ENCODE data around the gene RPP40.
"Not testable (repeated sequence)": the region's sequence is repeated elsewhere in the genome, so short reads cannot be mapped to it uniquely, and the experiment has no call there.

The RPP40 gene

DNA sequence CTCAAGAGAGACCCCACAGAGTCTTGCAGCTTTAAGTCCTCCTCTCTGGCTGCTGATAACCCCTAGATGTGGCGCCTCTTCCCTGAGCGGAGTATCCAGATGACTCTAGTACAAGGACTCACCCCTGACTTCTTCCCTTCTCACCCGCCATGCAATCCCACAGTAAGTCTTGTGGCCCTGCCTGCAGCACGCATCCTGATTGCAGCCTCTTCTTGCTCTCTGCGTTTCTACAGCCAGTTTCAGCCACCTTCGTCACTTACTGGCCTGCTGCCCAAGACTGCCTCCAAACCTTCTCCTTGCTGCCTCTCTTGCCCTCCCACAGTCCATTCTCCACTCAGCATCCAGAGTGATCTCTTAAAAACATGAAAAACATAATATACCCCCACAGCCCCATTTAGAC, 2.4 kb upstream of the RPP40 start:
- Histone ChIP-seq H3K27ac (replicated peaks) (no peak overlapping the region), H3K27me3 (ENCODE audit: insufficient read depth, poor library complexity, severe bottlenecking) (no peaks in the 10 kb centered on the region), H3K4me3 (replicated peaks; ENCODE audit: insufficient read depth, low read length) (no peak overlapping the region)
- DNase-seq (ENCODE audit: low read depth in 1 of 2, low spot score in 1 of 2) = no peak
- no peak for TF ChIP-seq CTCF (IDR thresholded peaks at IDR 0.05; ENCODE audit: insufficient read depth, low read length)
- no peak for TF ChIP-seq GABPA (IDR thresholded peaks at IDR 0.05; ENCODE audit: low read depth)
- TF ChIP-seq, protein P1, sequence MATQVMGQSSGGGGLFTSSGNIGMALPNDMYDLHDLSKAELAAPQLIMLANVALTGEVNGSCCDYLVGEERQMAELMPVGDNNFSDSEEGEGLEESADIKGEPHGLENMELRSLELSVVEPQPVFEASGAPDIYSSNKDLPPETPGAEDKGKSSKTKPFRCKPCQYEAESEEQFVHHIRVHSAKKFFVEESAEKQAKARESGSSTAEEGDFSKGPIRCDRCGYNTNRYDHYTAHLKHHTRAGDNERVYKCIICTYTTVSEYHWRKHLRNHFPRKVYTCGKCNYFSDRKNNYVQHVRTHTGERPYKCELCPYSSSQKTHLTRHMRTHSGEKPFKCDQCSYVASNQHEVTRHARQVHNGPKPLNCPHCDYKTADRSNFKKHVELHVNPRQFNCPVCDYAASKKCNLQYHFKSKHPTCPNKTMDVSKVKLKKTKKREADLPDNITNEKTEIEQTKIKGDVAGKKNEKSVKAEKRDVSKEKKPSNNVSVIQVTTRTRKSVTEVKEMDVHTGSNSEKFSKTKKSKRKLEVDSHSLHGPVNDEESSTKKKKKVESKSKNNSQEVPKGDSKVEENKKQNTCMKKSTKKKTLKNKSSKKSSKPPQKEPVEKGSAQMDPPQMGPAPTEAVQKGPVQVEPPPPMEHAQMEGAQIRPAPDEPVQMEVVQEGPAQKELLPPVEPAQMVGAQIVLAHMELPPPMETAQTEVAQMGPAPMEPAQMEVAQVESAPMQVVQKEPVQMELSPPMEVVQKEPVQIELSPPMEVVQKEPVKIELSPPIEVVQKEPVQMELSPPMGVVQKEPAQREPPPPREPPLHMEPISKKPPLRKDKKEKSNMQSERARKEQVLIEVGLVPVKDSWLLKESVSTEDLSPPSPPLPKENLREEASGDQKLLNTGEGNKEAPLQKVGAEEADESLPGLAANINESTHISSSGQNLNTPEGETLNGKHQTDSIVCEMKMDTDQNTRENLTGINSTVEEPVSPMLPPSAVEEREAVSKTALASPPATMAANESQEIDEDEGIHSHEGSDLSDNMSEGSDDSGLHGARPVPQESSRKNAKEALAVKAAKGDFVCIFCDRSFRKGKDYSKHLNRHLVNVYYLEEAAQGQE (IDR thresholded peaks at IDR 0.05; ENCODE audit: insufficient replicate concordance, low read depth) = no peak
- TF ChIP-seq POLR2AphosphoS5 (IDR thresholded peaks at IDR 0.05; ENCODE audit: low read depth) = no peak
- TF ChIP-seq SPI1 (IDR thresholded peaks at IDR 0.05; ENCODE audit: borderline replicate concordance, low read depth) = no peak

DNA sequence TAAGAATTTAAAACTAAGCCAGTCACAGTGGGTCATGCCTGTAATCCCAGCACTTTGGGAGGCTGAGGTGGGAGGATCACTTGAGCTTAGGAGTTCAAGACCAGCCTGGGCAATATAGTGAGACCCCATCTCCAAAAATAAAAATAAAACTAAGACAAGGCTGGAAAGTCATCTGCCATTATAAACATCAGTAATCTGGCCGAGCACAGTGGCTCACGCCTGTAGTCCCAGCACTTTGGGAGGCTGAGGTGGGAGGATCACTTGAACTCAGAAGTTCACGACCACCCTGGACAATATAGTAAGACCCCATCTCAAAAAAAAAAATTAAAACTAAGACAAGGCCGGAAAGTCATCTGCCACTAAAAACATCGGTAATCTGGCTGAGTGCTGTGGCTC, 1.2 kb upstream of the RPP40 start:
- not testable (repeated sequence) for H3K27ac ChIP-seq (replicated peaks); DNase-seq (ENCODE audit: low read depth in 1 of 2, low spot score in 1 of 2); H3K27me3 ChIP-seq (ENCODE audit: insufficient read depth, poor library complexity, severe bottlenecking); H3K4me3 ChIP-seq (replicated peaks; ENCODE audit: insufficient read depth, low read length)

- TF ChIP-seq, protein P1 (IDR thresholded peaks at IDR 0.05; ENCODE audit: insufficient replicate concordance, low read depth) = no peak
- TF ChIP-seq SPI1 (IDR thresholded peaks at IDR 0.05; ENCODE audit: borderline replicate concordance, low read depth) (no peak), GABPA (IDR thresholded peaks at IDR 0.05; ENCODE audit: low read depth) (no peak), POLR2AphosphoS5 (IDR thresholded peaks at IDR 0.05; ENCODE audit: low read depth) (no peak), CTCF (IDR thresholded peaks at IDR 0.05; ENCODE audit: insufficient read depth, low read length) (no peak)
- peak in 1 of 2 experiments; percentile 36 for DNase-seq (ENCODE audit: low read depth in 1 of 2, low spot score in 1 of 2)
- Histone ChIP-seq H3K27me3 (ENCODE audit: insufficient read depth, poor library complexity, severe bottlenecking) (no peaks in the 10 kb centered on the region), H3K27ac (replicated peaks) (peak overlapping the region; percentile 74), H3K4me3 (replicated peaks; ENCODE audit: insufficient read depth, low read length) (peak overlapping the region; percentile 95)
Observed at GRCh38 chr6:5004373-5005037, 668 bp upstream of the RPP40 start.

- DNase-seq (ENCODE audit: low read depth in 1 of 2, low spot score in 1 of 2) = no peak
- TF ChIP-seq POLR2AphosphoS5 (IDR thresholded peaks at IDR 0.05; ENCODE audit: low read depth) = no peak
- TF ChIP-seq, protein P1 (IDR thresholded peaks at IDR 0.05; ENCODE audit: insufficient replicate concordance, low read depth) = no peak
- no peak for TF ChIP-seq CTCF (IDR thresholded peaks at IDR 0.05; ENCODE audit: insufficient read depth, low read length)
- TF ChIP-seq GABPA (IDR thresholded peaks at IDR 0.05; ENCODE audit: low read depth) = no peak
- TF ChIP-seq SPI1 (IDR thresholded peaks at IDR 0.05; ENCODE audit: borderline replicate concordance, low read depth) = no peak
- no peaks in the 10 kb centered on the region for H3K27me3 ChIP-seq (ENCODE audit: insufficient read depth, poor library complexity, severe bottlenecking)
- no peak overlapping the region for H3K27ac ChIP-seq (replicated peaks)
- H3K4me3 ChIP-seq (replicated peaks; ENCODE audit: insufficient read depth, low read length) = no peak overlapping the region
Observed at GRCh38 chr6:4999586-4999985, 4.3 kb downstream of the RPP40 start.

All from HL-60 (cell line).